IMR-90 (cell line): ENCODE results near the gene SNAPIN. TPM values are rescaled to one million over a fixed set of nuclear protein-coding genes. Genes with fewer than 3 reads are reported as not detected.
"Not testable (repeated sequence)": the region's sequence is repeated elsewhere in the genome, so short reads cannot be mapped to it uniquely, and the experiment has no call there.

Experiments used
- ATAC-seq: fragments of 200-7000 bp; cut with Tn5 transposase; 2 replicates; pipeline ENCODE4 v1.9.1; 2020; ENCODE audit warnings: low read depth, mild to moderate bottlenecking, moderate library complexity
- BruUV-seq: library from RNA; stranded (reverse); fragments of 400-500 nt; replicated peaks from 2 replicates; lab custom pipeline; 2021; lab: Mats Ljungman, UMichigan
- CTCF ChIA-PET: fragments of 300-600 bp; formaldehyde crosslinking; extraction: SDS; loops from one replicate; lab custom pipeline; 2021; ENCODE audit warnings: antibody characterized with exemption; lab: Yijun Ruan, JAX
- POLR2A ChIA-PET: fragments of 300-600 bp; sonication (Branson Sonifier 250); formaldehyde crosslinking; loops from one replicate; lab custom pipeline; 2022; ENCODE audit warnings: antibody characterized with exemption; ENCODE audit not compliant: unreplicated experiment; lab: Charles Lee
- DNase-seq: peaks from one replicate; pipeline ENCODE4 v3.0.0; 2013
- H2AFZ ChIP-seq: replicated peaks from 2 replicates; pipeline ENCODE3; 2013; ENCODE audit warnings: low read length, mild to moderate bottlenecking; ENCODE audit not compliant: poor library complexity
- H2AK5ac ChIP-seq: 2 replicates; pipeline ENCODE4 v1.6.1; 2013; ENCODE audit warnings: low read depth, low read length, inconsistent platforms
- H2AK9ac ChIP-seq: replicated peaks from 2 replicates; pipeline ENCODE3; 2013; ENCODE audit warnings: mild to moderate bottlenecking, low read depth, low read length, moderate library complexity; ENCODE audit not compliant: poor library complexity
- H2BK120ac ChIP-seq: 2 replicates; pipeline ENCODE4 v1.6.1; 2013; ENCODE audit warnings: low read depth, low read length, inconsistent platforms
- H2BK15ac ChIP-seq: 3 replicates; pipeline ENCODE4 v1.6.1; 2013; ENCODE audit warnings: low read depth, low read length, inconsistent platforms
- H2BK20ac ChIP-seq: 2 replicates; pipeline ENCODE4 v1.6.1; 2013; ENCODE audit warnings: low read depth, mild to moderate bottlenecking, inconsistent platforms, low read length, moderate library complexity
- H2BK5ac ChIP-seq: 2 replicates; pipeline ENCODE4 v1.6.1; 2013; ENCODE audit warnings: mild to moderate bottlenecking, low read depth, low read length, inconsistent platforms; ENCODE audit not compliant: poor library complexity, severe bottlenecking
- H3K14ac ChIP-seq: replicated peaks from 2 replicates; pipeline ENCODE4 v1.6.1; 2013; ENCODE audit warnings: low read depth, low read length, inconsistent platforms
- H3K18ac ChIP-seq: 2 replicates; pipeline ENCODE4 v1.6.1; 2013; ENCODE audit warnings: low read depth, low read length, control low read depth
- H3K23ac ChIP-seq: 2 replicates; pipeline ENCODE4 v1.6.1; 2013; ENCODE audit warnings: low read depth, low read length, inconsistent platforms
- H3K27ac ChIP-seq: 2 replicates; pipeline ENCODE4 v1.5.1; 2013; ENCODE audit warnings: mild to moderate bottlenecking, control low read depth, low read length; ENCODE audit not compliant: insufficient read depth
- H3K27me3 ChIP-seq: 2 replicates; pipeline ENCODE4 v1.6.1; 2013; ENCODE audit warnings: low read length; ENCODE audit not compliant: control insufficient read depth, insufficient read depth
- H3K36me3 ChIP-seq: 2 replicates; pipeline ENCODE4 v1.6.1; 2013; ENCODE audit warnings: low read length, mixed read lengths; ENCODE audit not compliant: control insufficient read depth, insufficient read depth
- H3K4ac ChIP-seq: 2 replicates; pipeline ENCODE4 v1.6.1; 2013; ENCODE audit warnings: low read depth, low read length, inconsistent platforms
- H3K4me1 ChIP-seq: 2 replicates; pipeline ENCODE4 v1.6.1; 2013; ENCODE audit warnings: low read length, mixed read lengths; ENCODE audit not compliant: control insufficient read depth, insufficient read depth
- H3K4me2 ChIP-seq: 2 replicates; pipeline ENCODE4 v1.6.1; 2013; ENCODE audit warnings: low read depth, mild to moderate bottlenecking, control low read depth, low read length, moderate library complexity
- H3K4me3 ChIP-seq: 2 replicates; pipeline ENCODE4 v1.5.1; 2013; ENCODE audit warnings: low read depth, mild to moderate bottlenecking, control low read depth, low read length, moderate library complexity; ENCODE audit not compliant: insufficient read depth
- H3K56ac ChIP-seq: 2 replicates; pipeline ENCODE4 v1.6.1; 2013; ENCODE audit warnings: low read length, inconsistent platforms; ENCODE audit not compliant: insufficient read depth; ENCODE audit errors: extremely low read depth
- H3K79me1 ChIP-seq, 2 experiments: 2 replicates each; pipeline ENCODE4 v1.6.1; 2013; ENCODE audit warnings: low read length in 2 of 2, inconsistent platforms in 1 of 2, low read depth in 1 of 2
- H3K9ac ChIP-seq: 2 replicates; pipeline ENCODE4 v1.6.1; 2013; ENCODE audit warnings: low read depth, low read length, control low read depth
- H3K9me1 ChIP-seq: 2 replicates; pipeline ENCODE4 v1.6.1; 2013; ENCODE audit warnings: low read length, inconsistent platforms; ENCODE audit not compliant: insufficient read depth
- H3K9me3 ChIP-seq: 2 replicates; pipeline ENCODE4 v1.6.1; 2013; ENCODE audit warnings: low read length; ENCODE audit not compliant: control insufficient read depth, insufficient read depth
- H4K20me1 ChIP-seq: 2 replicates; pipeline ENCODE4 v1.6.1; 2013; ENCODE audit warnings: low read length, inconsistent platforms; ENCODE audit not compliant: insufficient read depth
- H4K5ac ChIP-seq: 2 replicates; pipeline ENCODE4 v1.6.1; 2013; ENCODE audit warnings: mild to moderate bottlenecking, low read depth, low read length, control low read depth
- H4K8ac ChIP-seq, 2 experiments: 2 replicates each; pipeline ENCODE4 v1.6.1; 2013; ENCODE audit warnings: low read depth in 2 of 2, low read length in 2 of 2, control low read depth in 1 of 2, inconsistent platforms in 1 of 2
- H4K91ac ChIP-seq: 2 replicates; pipeline ENCODE4 v1.6.1; 2013; ENCODE audit warnings: low read depth, low read length, inconsistent platforms; ENCODE audit not compliant: insufficient read depth
- WGBS, 2 experiments: methylation state at CpG; one replicate each; pipeline versions ENCODE4 v1.1.5 to v1.1.7; 2013; ENCODE audit warnings: missing lambda C conversion rate in 2 of 2; ENCODE audit not compliant: insufficient read length in 1 of 2; ENCODE audit errors: extremely low coverage in 2 of 2; 5-methylcytosine and 5-hydroxymethylcytosine counted together
- dilution Hi-C: fragments of 300-500 bp; cut with HindIII; formaldehyde crosslinking; loops from one replicate; pipeline ENCODE4 v1.14.3; 2018; ENCODE audit warnings: low sequenced_read_pairs; ENCODE audit not compliant: unreplicated experiment
- in situ Hi-C: fragments of 300-500 bp; cut with MboI; formaldehyde crosslinking; loops from 3 replicates; pipeline ENCODE4 v1.14.3; 2019; ENCODE audit warnings: low sequenced_read_pairs, inconsistent platforms, mixed read lengths
- intact Hi-C: fragments of 100-400 bp; cut with micrococcal nuclease; formaldehyde crosslinking; loops from 2 replicates; pipeline ENCODE4 v1.10.0; 2022
- polyA plus RNA-seq, 3 experiments: library from polyadenylated mRNA; depleted of rRNA; stranded (reverse); fragments of >200 nt; gene quantifications; 2 replicates each; pipeline ENCODE4 v1.2.3, GENCODE V29; 2012; ENCODE audit warnings: low replicate concordance in 1 of 3
- total RNA-seq: library from RNA; depleted of rRNA; stranded (reverse); fragments of >200 nt; gene quantifications from 2 replicates; pipeline ENCODE4 v1.2.3, GENCODE V29; 2012

Gene SNAPIN
- total and polyA plus RNA-seq, 2 of the 4 experiments (the other 2 are of a cell fraction), result 37.4 to 40.9 TPM

- H3K23ac ChIP-seq, H3K4me3 ChIP-seq, H3K18ac ChIP-seq, H2BK20ac ChIP-seq, H3K4ac ChIP-seq, dilution Hi-C loops, H3K56ac ChIP-seq, BruUV-seq, H3K27me3 ChIP-seq, H3K9me3 ChIP-seq, H2BK120ac ChIP-seq, H4K5ac ChIP-seq, in situ Hi-C loops, H2BK5ac ChIP-seq, H3K27ac ChIP-seq, H2AK9ac ChIP-seq, H4K91ac ChIP-seq, H2BK15ac ChIP-seq, H3K4me1 ChIP-seq, POLR2A ChIA-PET, DNase-seq, H2AK5ac ChIP-seq, H3K9me1 ChIP-seq, H4K8ac ChIP-seq, H3K14ac ChIP-seq, intact Hi-C loops, H3K9ac ChIP-seq, CTCF ChIA-PET, ATAC-seq, H2AFZ ChIP-seq, H3K4me2 ChIP-seq: not testable (repeated sequence)
- Histone ChIP-seq H3K79me1 (peaks cover 12 to 25% of the 10 kb centered on the region in 2 experiments; a peak in 1 of 4 replicates), H3K36me3 (peaks cover 45% of the 10 kb centered on the region), H4K20me1 (peaks cover 11% of the 10 kb centered on the region; the same call in 1 of the 2 replicates)
- WGBS, 2 experiments, result no CpG with 5 or more reads among the region's 8 CpGs
Observed at GRCh38 chr1:153668672-153669071, 10.2 kb downstream of the SNAPIN start.
